GM12878 (cell line): ENCODE results near the gene KDM2A. TPM values are rescaled to one million over a fixed set of nuclear protein-coding genes. Genes with fewer than 3 reads are reported as not detected.

Source experiments
- ATAC-seq: fragments of 200-7000 bp; cut with Tn5 transposase; 3 replicates; pipeline ENCODE4 v1.9.1; 2020; ENCODE audit warnings: mild to moderate bottlenecking, moderate library complexity
- BruUV-seq: library from RNA; stranded (reverse); fragments of 400-500 nt; replicated peaks from 2 replicates; lab custom pipeline; 2021; lab: Mats Ljungman, UMichigan
- CTCF ChIA-PET: fragments of 300-600 bp; sonication (Branson Sonifier 250); formaldehyde crosslinking; extraction: SDS; loops from one replicate; lab custom pipeline; 2021; ENCODE audit warnings: inconsistent platforms; lab: Yijun Ruan, JAX
- POLR2A ChIA-PET: fragments of 350-600 bp; formaldehyde crosslinking; extraction: SDS; loops from one replicate; lab custom pipeline; 2021; ENCODE audit warnings: inconsistent platforms; lab: Charles Lee
- RAD21 ChIA-PET: fragments of 300-600 bp; sonication (Branson Sonifier 250); formaldehyde crosslinking; loops from one replicate; lab custom pipeline; 2023; ENCODE audit warnings: antibody characterized with exemption; ENCODE audit not compliant: unreplicated experiment; lab: Charles Lee
- SMC1A ChIA-PET: fragments of 300-600 bp; sonication (Branson Sonifier 250); formaldehyde crosslinking; loops from one replicate; lab custom pipeline; 2023; ENCODE audit not compliant: unreplicated experiment, uncharacterized antibody; lab: Charles Lee
- DNase-seq: peaks from one replicate; pipeline ENCODE4 v3.0.0-alpha.2; 2011; ENCODE audit warnings: low read depth, low spot score
- FAIRE-seq: peaks from 3 replicates; lab custom pipeline; 2011; peaks lifted over from hg19 to GRCh38; lab: Jason Lieb, UNC
- H2AFZ ChIP-seq: 2 replicates; pipeline ENCODE4 v1.6.0; 2011; ENCODE audit warnings: low read depth, low read length, control low read depth; ENCODE audit not compliant: control insufficient read depth
- H3K27ac ChIP-seq: 2 replicates; pipeline ENCODE4 v1.5.1; 2011; ENCODE audit warnings: control low read depth; ENCODE audit not compliant: control insufficient read depth, insufficient read depth
- H3K27me3 ChIP-seq, 2 experiments: replicated peaks in 1 of 2; 2 replicates each; pipeline versions ENCODE4 v1.6.0 to v1.6.1; 2011; ENCODE audit warnings: low read length in 1 of 2; ENCODE audit not compliant: control insufficient read depth in 2 of 2, insufficient read depth in 2 of 2
- H3K36me3 ChIP-seq, 2 experiments: 2 replicates each; pipeline ENCODE4 v1.5.1; 2011; ENCODE audit warnings: low read length in 1 of 2; ENCODE audit not compliant: control insufficient read depth in 2 of 2, insufficient read depth in 2 of 2
- H3K4me1 ChIP-seq: 2 replicates; pipeline ENCODE4 v1.6.1; 2011; ENCODE audit warnings: mild to moderate bottlenecking, low read length, moderate library complexity, mixed read lengths; ENCODE audit not compliant: control insufficient read depth, insufficient read depth
- H3K4me2 ChIP-seq: 2 replicates; pipeline ENCODE4 v1.6.0; 2011; ENCODE audit warnings: control low read depth; ENCODE audit not compliant: control insufficient read depth, insufficient read depth
- H3K4me3 ChIP-seq: fragments of 200-600 bp; sonication (generic); 2 replicates; pipeline ENCODE4 v1.5.1; 2016
- H3K79me2 ChIP-seq: 2 replicates; pipeline ENCODE4 v1.6.0; 2011; ENCODE audit warnings: low read length; ENCODE audit not compliant: control insufficient read depth, insufficient read depth
- H3K9ac ChIP-seq: 2 replicates; pipeline ENCODE4 v1.8.0; 2011; ENCODE audit warnings: low read length, control low read depth, mixed read lengths; ENCODE audit not compliant: control insufficient read depth, insufficient read depth
- H3K9me3 ChIP-seq: replicated peaks from 3 replicates; pipeline ENCODE4 v1.5.1; 2011; ENCODE audit warnings: mild to moderate bottlenecking, low read length; ENCODE audit not compliant: control insufficient read depth, insufficient read depth
- H4K20me1 ChIP-seq: 2 replicates; pipeline ENCODE4 v1.6.0; 2011; ENCODE audit not compliant: control insufficient read depth, insufficient read depth
- FOXM1 ChIP-seq: IDR thresholded peaks from 2 replicates; pipeline ENCODE4 v1.6.1; 2012; ENCODE audit warnings: low read depth, mild to moderate bottlenecking, inconsistent platforms, low read length, moderate library complexity
- MTA3 ChIP-seq: IDR thresholded peaks from 2 replicates; pipeline ENCODE4 v1.6.1; 2012; ENCODE audit warnings: low read length, inconsistent platforms, borderline replicate concordance
- PML ChIP-seq: IDR thresholded peaks from 2 replicates; pipeline ENCODE4 v1.6.1; 2012; ENCODE audit warnings: low read length, inconsistent platforms
- POLR2AphosphoS5 ChIP-seq: IDR thresholded peaks from 2 replicates; pipeline ENCODE4 v1.6.1; 2011; ENCODE audit warnings: mild to moderate bottlenecking, low read length, inconsistent platforms
- SPI1 ChIP-seq: IDR thresholded peaks from 2 replicates; pipeline ENCODE4 v1.6.1; 2011; ENCODE audit warnings: low read depth, mild to moderate bottlenecking, low read length, moderate library complexity, borderline replicate concordance; ENCODE audit not compliant: insufficient read depth
- TARDBP ChIP-seq: IDR thresholded peaks from 2 replicates; pipeline ENCODE4 v1.6.1; 2016; ENCODE audit warnings: borderline replicate concordance
- ZNF622 ChIP-seq: fragments of 450-650 bp; IDR thresholded peaks from 2 replicates; pipeline ENCODE4 v1.6.1; 2017; ENCODE audit warnings: mild to moderate bottlenecking, inconsistent platforms
- WGBS: methylation state at CpG from one replicate; pipeline ENCODE4 v1.1.6; 2016; ENCODE audit warnings: low lambda C conversion rate; ENCODE audit not compliant: insufficient replicate concordance, insufficient coverage; ENCODE audit errors: missing lambda C conversion rate; 5-methylcytosine and 5-hydroxymethylcytosine counted together
- in situ Hi-C: fragments of 300-500 bp; cut with MboI; formaldehyde crosslinking; loops from 9 replicates; pipeline ENCODE4 v1.14.3; 2018; ENCODE audit warnings: mixed read lengths
- intact Hi-C: fragments of 100-400 bp; cut with micrococcal nuclease; formaldehyde crosslinking; loops from one replicate; pipeline ENCODE4 v1.14.2; 2022; ENCODE audit not compliant: unreplicated experiment
- polyA plus RNA-seq, 11 experiments: library from polyadenylated mRNA; depleted of rRNA in 4 of 11; unstranded in 6 of 11; stranded (reverse) in 5 of 11; fragments of >200 nt; fragmentation: Nextera tagmentation in 4 of 11; fragmentation: Illumina TruSeq in 1 of 11; extraction: Ambion mirVana in 4 of 11; extraction: Trizol in 1 of 11; gene quantifications; 1 replicate in 1 of 11; 2 replicates in 10 of 11; pipeline versions ENCODE4 v1.2.1 to v1.2.3, GENCODE V29; 2011 to 2016; ENCODE audit warnings: inconsistent platforms in 2 of 11, missing spikeins in 2 of 11, low read depth in 1 of 11
- total RNA-seq, 4 experiments: library from RNA; depleted of rRNA in 3 of 4; stranded (reverse); fragments of >200 nt in 3 of 4; fragmentation: Illumina TruSeq in 1 of 4; extraction: Trizol in 1 of 4; gene quantifications; 2 replicates each; pipeline versions ENCODE4 v1.2.1 to v1.2.3, GENCODE V29; 2013 to 2021
- TF ChIP-seq, protein P1 (sequence below): IDR thresholded peaks from 2 replicates; pipeline ENCODE4 v1.6.1; 2011; ENCODE audit warnings: low read depth, low read length, improper control_type of control experiment, borderline replicate concordance

The KDM2A gene
- total and polyA plus RNA-seq, 10 of the 15 experiments (the other 5 are each of a cell fraction or from before 2014, with no cell fraction given): 10.5 to 69.3 (median 41.6) TPM

DNA sequence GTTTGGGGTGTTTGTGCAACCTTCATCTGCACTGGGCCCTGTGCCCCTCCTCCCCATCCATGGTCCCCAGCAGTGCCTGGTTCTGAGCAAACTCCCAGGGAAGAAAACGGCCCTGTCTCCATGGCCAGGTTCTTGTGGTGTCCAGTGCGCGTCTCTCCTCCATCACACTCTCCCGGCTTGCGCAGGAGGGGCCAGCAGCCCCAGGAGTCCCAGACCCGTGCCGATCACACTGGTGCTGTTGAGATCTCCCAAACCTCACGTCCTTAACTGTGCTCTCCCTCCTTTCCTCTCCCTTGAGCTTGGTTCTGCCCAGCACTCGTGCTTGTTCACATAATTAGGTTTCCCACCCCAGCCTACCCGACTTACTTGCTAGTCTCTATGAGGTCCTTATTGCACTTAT is 136.3 kb downstream of the KDM2A start:
- in situ Hi-C loops (no loop called here), intact Hi-C loops (no loop called here)
- H3K9ac ChIP-seq: no peak overlapping the region
- no peak overlapping the region for H3K27ac ChIP-seq
- no peak for FAIRE-seq
- CTCF ChIA-PET: interaction anchor here (0.8 kb wide), 1 partner anchor 9 kb away, joined by 3 read pairs; no protein-coding TSS in a partner anchor
- no peak for DNase-seq
- peaks cover 5% of the 10 kb centered on the region; the same call in 1 of the 2 replicates for H4K20me1 ChIP-seq
- no peak overlapping the region for H3K4me2 ChIP-seq
- ATAC-seq: no peak
- SMC1A ChIA-PET: interaction anchor here (0.6 kb wide), 1 partner anchor 147 kb away, joined by 4 read pairs; no protein-coding TSS in a partner anchor
- no peak overlapping the region for H3K4me3 ChIP-seq
- no peaks in the 10 kb centered on the region for H3K4me1 ChIP-seq
- peaks cover 46 to 52% of the 10 kb centered on the region in 2 experiments for H3K36me3 ChIP-seq
- H2AFZ ChIP-seq: no peak overlapping the region
- TF ChIP-seq POLR2AphosphoS5: 0 out of 2 replicates have a peak, but pooled peaks have one; percentile 11
- no peak for TF ChIP-seq TARDBP
- TF ChIP-seq MTA3: no peak
- no peak for TF ChIP-seq ZNF622
- TF ChIP-seq, all 136 proteins: peak for 1
- BruUV-seq: no TSS peak
- POLR2A ChIA-PET: no interaction called here
- RAD21 ChIA-PET: no interaction called here
- over 99% methylated on average over 10 of the region's 10 CpGs for WGBS
- Histone ChIP-seq H3K79me2 (no peaks in the 10 kb centered on the region), H3K27me3 (no peaks in the 10 kb centered on the region), H3K9me3 (no peaks in the 10 kb centered on the region)

- Histone ChIP-seq H2AFZ (no peak overlapping the region), H3K36me3 (peaks cover 40 to 48% of the 10 kb centered on the region in 2 experiments), H3K4me3 (no peak overlapping the region), H4K20me1 (peaks cover 5% of the 10 kb centered on the region; the same call in 1 of the 2 replicates), H3K27me3 (no peaks in the 10 kb centered on the region), H3K4me1 (no peaks in the 10 kb centered on the region), H3K9ac (no peak overlapping the region)
- RAD21 ChIA-PET: no interaction called here
- TF ChIP-seq, protein P1, sequence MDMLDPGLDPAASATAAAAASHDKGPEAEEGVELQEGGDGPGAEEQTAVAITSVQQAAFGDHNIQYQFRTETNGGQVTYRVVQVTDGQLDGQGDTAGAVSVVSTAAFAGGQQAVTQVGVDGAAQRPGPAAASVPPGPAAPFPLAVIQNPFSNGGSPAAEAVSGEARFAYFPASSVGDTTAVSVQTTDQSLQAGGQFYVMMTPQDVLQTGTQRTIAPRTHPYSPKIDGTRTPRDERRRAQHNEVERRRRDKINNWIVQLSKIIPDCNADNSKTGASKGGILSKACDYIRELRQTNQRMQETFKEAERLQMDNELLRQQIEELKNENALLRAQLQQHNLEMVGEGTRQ: no peak
- TF ChIP-seq SPI1: no peak
- 0 out of 2 replicates have a peak, but pooled peaks have one; percentile 5 for TF ChIP-seq PML
- no peak for TF ChIP-seq FOXM1
- TF ChIP-seq, all 136 proteins: peak for 1
- H3K4me2 ChIP-seq: no peak overlapping the region
- no peak overlapping the region for H3K27ac ChIP-seq
- H3K79me2 ChIP-seq: no peaks in the 10 kb centered on the region
- BruUV-seq: no TSS peak
- ATAC-seq: no peak
- in situ Hi-C loops: no loop called here
- no peak for FAIRE-seq
- CTCF ChIA-PET: no interaction called here
- SMC1A ChIA-PET: interaction anchor here (0.6 kb wide), 1 partner anchor 146 kb away, joined by 4 read pairs; no protein-coding TSS in a partner anchor
- 93% methylated on average over 6 of the region's 8 CpGs for WGBS
- POLR2A ChIA-PET: no interaction called here
- no peak for DNase-seq
- no peaks in the 10 kb centered on the region for H3K9me3 ChIP-seq
- intact Hi-C loops: no loop called here
Measured at GRCh38 chr11:67255864-67256263, 136.8 kb downstream of the KDM2A start.
